22Rv1 (cell line): ENCODE data around the gene KLHL7.

Experiments
- CTCF ChIP-seq: fragments of 450-650 bp; IDR thresholded peaks from 2 replicates; pipeline ENCODE4 v1.5.1; 2017; ENCODE audit warnings: mild to moderate bottlenecking
- ZFX ChIP-seq: fragments of 450-650 bp; IDR thresholded peaks from 2 replicates; pipeline ENCODE4 v1.6.1; 2017; ENCODE audit warnings: antibody characterized with exemption, borderline replicate concordance

DNA sequence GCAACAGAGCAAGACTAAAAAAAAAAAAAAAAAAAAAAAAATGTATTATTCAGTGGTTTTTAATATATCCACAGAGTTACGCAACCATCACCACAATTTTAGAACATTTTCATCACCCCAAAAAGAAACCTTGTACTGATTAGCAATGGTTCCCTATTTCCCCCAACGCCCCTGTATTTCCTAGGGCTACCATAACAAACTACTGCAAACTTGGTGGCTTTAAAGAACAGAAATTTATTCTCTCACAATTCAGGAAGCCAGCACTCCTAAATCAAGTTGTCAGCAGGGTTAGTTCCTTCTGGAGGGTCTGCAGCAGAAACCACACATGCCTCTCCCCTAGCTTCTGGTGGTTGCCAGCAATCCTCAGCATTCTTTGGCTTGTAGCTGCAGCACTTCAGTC lies 70.4 kb downstream of the KLHL7 start:
- TF ChIP-seq CTCF (no peak), ZFX (no peak)
